OCI-LY1 (cell line): Measurements from ENCODE around the gene B3GNT3.

Experiments used
- H2AFZ ChIP-seq: fragments of 200-600 bp; sonication (generic), shearing (Covaris generic); 2 replicates; pipeline ENCODE4 v1.6.0; 2014; ENCODE audit warnings: antibody characterized with exemption, mild to moderate bottlenecking, low read length
- H3F3A ChIP-seq: fragments of 200-600 bp; sonication (generic), shearing (Covaris generic); 2 replicates; pipeline ENCODE4 v1.6.0; 2014; ENCODE audit warnings: mild to moderate bottlenecking, antibody characterized with exemption, low read length, moderate library complexity; ENCODE audit not compliant: insufficient read depth
- H3K27ac ChIP-seq: fragments of 200-600 bp; sonication (generic); 2 replicates; pipeline ENCODE4 v1.5.1; 2014; ENCODE audit warnings: low read length, mixed run types, mild to moderate bottlenecking, low read depth; ENCODE audit not compliant: poor library complexity, severe bottlenecking
- H3K27me3 ChIP-seq: fragments of 200-600 bp; sonication (generic); 2 replicates; pipeline ENCODE4 v1.6.0; 2014; ENCODE audit warnings: antibody characterized with exemption, mild to moderate bottlenecking, low read length, moderate library complexity; ENCODE audit not compliant: insufficient read depth
- H3K36me3 ChIP-seq: fragments of 200-600 bp; sonication (generic); 2 replicates; pipeline ENCODE4 v1.6.1; 2014; ENCODE audit warnings: mild to moderate bottlenecking, antibody characterized with exemption, low read length, moderate library complexity, mixed read lengths; ENCODE audit not compliant: insufficient read depth
- H3K4me1 ChIP-seq: fragments of 200-600 bp; sonication (generic); 2 replicates; pipeline ENCODE4 v1.5.1; 2014; ENCODE audit warnings: mild to moderate bottlenecking, low read length, moderate library complexity; ENCODE audit not compliant: insufficient read depth, severe bottlenecking
- H3K4me2 ChIP-seq: fragments of 200-600 bp; sonication (generic), shearing (Covaris generic); 2 replicates; pipeline ENCODE4 v1.6.1; 2014; ENCODE audit warnings: low read length
- H3K4me3 ChIP-seq: fragments of 200-600 bp; sonication (generic); 2 replicates; pipeline ENCODE4 v1.5.1; 2014; ENCODE audit warnings: low read length, low read depth, mild to moderate bottlenecking, mixed read lengths; ENCODE audit not compliant: poor library complexity, severe bottlenecking
- H3K79me2 ChIP-seq: fragments of 200-600 bp; shearing (Covaris generic); 2 replicates; pipeline ENCODE4 v1.6.1; 2016; ENCODE audit warnings: mixed run types, low read length, mixed read lengths; ENCODE audit not compliant: insufficient read depth
- H3K9ac ChIP-seq: fragments of 200-600 bp; sonication (generic), shearing (Covaris generic); 2 replicates; pipeline ENCODE4 v1.6.1; 2014; ENCODE audit warnings: mild to moderate bottlenecking, low read length, mixed read lengths
- H3K9me2 ChIP-seq: fragments of 200-600 bp; sonication (generic), shearing (Covaris generic); 2 replicates; pipeline ENCODE4 v1.6.1; 2014; ENCODE audit warnings: low read depth, mild to moderate bottlenecking, low read length, mixed read lengths
- H3K9me3 ChIP-seq: fragments of 200-600 bp; shearing (Covaris generic); 2 replicates; pipeline ENCODE4 v1.6.1; 2014; ENCODE audit warnings: low read length, mixed read lengths
- H4K20me1 ChIP-seq: fragments of 200-600 bp; sonication (generic), shearing (Covaris generic); 2 replicates; pipeline ENCODE4 v1.6.0; 2016; ENCODE audit warnings: mild to moderate bottlenecking, low read length; ENCODE audit not compliant: insufficient read depth
- CTCF ChIP-seq: fragments of 200-600 bp; sonication (generic), shearing (Covaris generic); IDR thresholded peaks from 2 replicates; pipeline ENCODE4 v1.5.1; 2017; ENCODE audit warnings: mild to moderate bottlenecking, antibody characterized with exemption, low read length, moderate library complexity, mixed read lengths
- EZH2 ChIP-seq: fragments of 200-600 bp; sonication (generic), shearing (Covaris generic); IDR thresholded peaks from 2 replicates; pipeline ENCODE4 v1.8.0; 2017; ENCODE audit warnings: borderline replicate concordance, mixed run types, mild to moderate bottlenecking, antibody characterized with exemption, low read length, moderate library complexity, mixed read lengths

B3GNT3 gene

GRCh38 chr19:17832443-17833208 lies 37.7 kb downstream of the B3GNT3 start:
- Histone ChIP-seq H3K36me3 (no peaks in the 10 kb centered on the region), H3K4me3 (no peak overlapping the region), H3K27ac (no peak overlapping the region), H2AFZ (no peak overlapping the region), H3K27me3 (no peaks in the 10 kb centered on the region), H3K4me1 (no peaks in the 10 kb centered on the region), H3K9ac (no peak overlapping the region), H3K9me3 (no peaks in the 10 kb centered on the region), H4K20me1 (no peaks in the 10 kb centered on the region), H3K79me2 (no peaks in the 10 kb centered on the region), H3K9me2 (no peaks in the 10 kb centered on the region), H3K4me2 (no peak overlapping the region), H3F3A (no peaks in the 10 kb centered on the region)
- TF ChIP-seq EZH2, result no peak
- no peak for TF ChIP-seq CTCF

GRCh38 chr19:17834350-17835181 lies 39.6 kb downstream of the B3GNT3 start:
- no peak overlapping the region for H3K4me2 ChIP-seq
- no peak overlapping the region for H3K9ac ChIP-seq
- no peaks in the 10 kb centered on the region for H3K4me1 ChIP-seq
- H3K4me3 ChIP-seq, result no peak overlapping the region
- H3K27me3 ChIP-seq, result no peaks in the 10 kb centered on the region
- H3K9me3 ChIP-seq, result no peaks in the 10 kb centered on the region
- H3K36me3 ChIP-seq, result no peaks in the 10 kb centered on the region
- H3K9me2 ChIP-seq, result no peaks in the 10 kb centered on the region
- no peaks in the 10 kb centered on the region for H3K79me2 ChIP-seq
- no peak overlapping the region for H2AFZ ChIP-seq
- H4K20me1 ChIP-seq, result no peaks in the 10 kb centered on the region
- no peak overlapping the region for H3K27ac ChIP-seq
- no peak for TF ChIP-seq CTCF
- TF ChIP-seq EZH2, result no peak
- H3F3A ChIP-seq, result no peaks in the 10 kb centered on the region

GRCh38 chr19:17835182-17836006 lies 40.5 kb downstream of the B3GNT3 start:
- no peak for TF ChIP-seq EZH2
- no peak for TF ChIP-seq CTCF
- Histone ChIP-seq H2AFZ (no peak overlapping the region), H3K4me1 (no peaks in the 10 kb centered on the region)

More at GRCh38 chr19:17835182-17836006, 40.5 kb downstream of the B3GNT3 start:
- Histone ChIP-seq H3K27me3 (no peaks in the 10 kb centered on the region), H3F3A (no peaks in the 10 kb centered on the region), H4K20me1 (no peaks in the 10 kb centered on the region), H3K4me2 (no peak overlapping the region), H3K27ac (no peak overlapping the region), H3K4me3 (no peak overlapping the region), H3K9me2 (no peaks in the 10 kb centered on the region), H3K9ac (no peak overlapping the region), H3K9me3 (no peaks in the 10 kb centered on the region), H3K79me2 (no peaks in the 10 kb centered on the region), H3K36me3 (no peaks in the 10 kb centered on the region)
